Fibroblast of skin of back (primary cell): Measurements from ENCODE around the gene HSD17B2.

Experiments
- DNase-seq: peaks from one replicate; pipeline ENCODE4 v3.0.0-alpha.2; 2013

The HSD17B2 gene

DNA sequence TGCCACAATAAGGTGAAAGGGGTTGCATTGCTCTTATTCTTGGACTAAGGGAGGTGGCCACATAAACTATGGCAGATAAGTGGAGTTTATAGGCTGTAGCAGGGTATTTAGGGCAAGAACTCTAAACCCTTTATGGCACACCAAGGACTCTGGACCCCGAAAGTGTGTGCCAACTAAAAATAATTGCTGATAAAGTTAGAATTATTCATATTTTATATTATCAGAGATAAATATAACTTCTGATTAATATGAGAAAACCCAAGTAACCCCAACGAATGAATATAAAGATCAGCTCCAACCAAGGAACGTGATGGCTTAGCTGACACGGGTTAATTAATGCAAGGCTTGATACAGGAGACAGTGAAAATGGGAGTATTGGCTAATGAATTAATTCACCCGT is 15.0 kb upstream of the HSD17B2 start:
- no peak for DNase-seq

DNA sequence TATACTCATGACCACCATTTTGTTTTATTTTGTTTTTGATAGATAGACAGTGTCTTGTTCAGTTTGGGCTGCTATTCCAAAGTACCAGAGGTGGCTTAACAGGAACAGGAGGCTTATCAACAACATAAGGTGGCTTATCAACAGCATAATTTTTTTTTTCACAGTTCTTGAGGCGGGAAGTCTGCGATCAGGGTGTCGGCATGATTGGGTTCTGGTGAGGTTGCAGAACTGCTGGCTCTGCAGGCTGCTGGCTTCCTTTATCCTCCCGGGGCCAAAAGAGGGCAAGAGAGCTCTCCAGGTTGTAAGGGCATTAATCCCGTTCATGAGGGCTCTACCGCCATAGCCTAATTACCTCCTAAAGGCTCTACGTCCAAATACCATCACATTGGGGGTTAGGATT is 11.8 kb upstream of the HSD17B2 start:
- no peak for DNase-seq

DNA sequence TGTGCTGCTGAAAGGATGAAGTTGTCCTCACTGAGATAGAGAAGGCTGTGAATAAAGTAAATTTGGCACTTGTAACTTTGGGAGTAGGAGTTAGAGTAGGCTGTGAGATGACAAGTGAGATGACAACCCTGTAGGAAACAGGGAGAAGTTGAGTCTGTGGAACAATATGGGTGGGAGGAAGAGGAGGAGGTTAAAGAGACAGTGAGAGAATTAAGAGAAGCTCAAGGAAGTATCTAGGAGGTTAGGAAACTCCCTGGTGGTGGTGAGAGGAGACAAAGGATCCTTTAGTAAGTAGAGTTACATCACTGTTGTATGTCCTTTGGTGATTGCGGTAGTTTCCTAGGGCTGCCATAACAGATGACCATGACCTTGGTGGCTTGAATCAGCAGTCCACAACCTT is 10.7 kb upstream of the HSD17B2 start:
- DNase-seq = no peak

DNA sequence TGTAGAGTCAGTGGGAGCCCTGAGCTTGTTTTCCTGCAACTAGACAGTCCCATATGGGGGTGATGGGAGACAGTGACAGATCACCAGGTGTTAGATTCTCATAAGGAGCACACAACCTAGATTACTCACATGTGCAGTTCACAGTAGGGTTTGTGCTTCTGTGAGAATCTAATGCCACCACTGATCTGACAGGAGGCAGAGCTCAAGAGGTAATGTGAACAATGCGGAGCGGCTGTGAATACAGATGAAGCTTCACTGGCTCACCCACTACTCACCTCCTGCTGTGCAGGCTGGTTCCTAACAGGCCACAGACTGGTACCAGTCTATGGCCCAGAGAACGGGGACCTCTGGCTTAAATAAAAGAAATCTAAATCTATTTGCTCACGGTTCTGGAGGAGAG is 10.2 kb upstream of the HSD17B2 start:
- no peak for DNase-seq

DNA sequence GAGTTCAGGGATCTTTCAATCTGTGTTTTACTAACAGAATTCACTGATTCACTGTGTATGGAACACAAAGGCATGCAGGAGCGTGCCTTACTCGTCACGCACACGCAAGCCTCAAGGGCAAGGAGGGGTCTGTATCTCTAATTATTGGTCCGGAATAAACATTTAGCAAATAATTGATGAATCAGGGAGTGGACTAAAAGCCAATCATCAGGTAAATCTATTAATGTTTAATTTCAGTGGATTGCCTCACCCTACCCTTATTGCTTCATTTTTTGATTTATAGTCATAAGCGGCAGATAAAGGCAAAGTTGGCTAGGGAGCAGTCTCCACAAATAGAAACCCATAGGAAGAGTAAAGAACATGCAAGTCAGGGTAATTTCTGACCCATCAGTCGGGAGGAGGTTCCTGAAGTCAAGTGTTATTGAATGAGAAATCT is 7.4 kb upstream of the HSD17B2 start:
- no peak for DNase-seq

DNA sequence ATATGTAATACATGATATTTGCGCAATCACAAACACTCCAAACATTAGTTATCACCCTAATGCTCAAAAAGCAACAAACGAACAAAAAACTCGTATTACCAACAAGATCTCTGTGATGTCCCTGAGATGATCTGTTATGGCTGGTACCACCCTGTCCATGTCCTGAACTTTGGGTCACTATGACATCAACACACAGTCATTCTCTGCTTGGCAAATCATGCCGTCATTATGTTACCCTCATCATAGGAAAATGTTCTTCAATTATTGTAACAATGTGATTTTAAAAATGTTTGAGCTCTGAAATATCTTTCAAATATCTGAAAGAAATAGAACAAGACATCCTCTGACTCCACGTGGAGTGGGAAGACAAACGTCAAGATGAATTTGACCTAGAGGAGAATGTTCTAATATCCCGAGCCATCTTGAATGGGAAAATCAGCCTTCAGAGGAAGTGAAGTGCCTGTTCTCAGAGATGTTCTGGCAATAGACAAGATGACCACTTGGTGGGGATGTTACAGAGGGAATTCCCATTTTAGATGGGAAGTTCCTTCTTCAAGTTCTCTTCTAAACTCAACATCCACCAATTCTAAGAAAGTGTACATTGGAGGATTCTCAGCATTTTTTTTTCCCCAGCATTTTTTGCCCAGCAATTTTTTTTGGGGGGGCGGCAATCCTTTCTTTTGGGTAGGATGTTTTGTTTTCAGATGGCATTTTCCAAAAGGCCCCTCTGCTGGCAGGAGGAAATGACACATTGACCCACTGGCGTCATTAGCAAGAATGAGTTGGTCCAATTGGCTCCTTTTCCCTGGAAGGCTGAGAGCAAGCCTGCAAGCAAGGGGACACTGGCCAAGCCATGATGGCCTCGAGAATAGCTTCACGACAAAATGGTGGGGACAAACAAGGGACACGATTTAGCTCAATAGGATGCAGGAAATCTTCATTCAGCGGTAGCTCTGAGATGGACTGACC is 3.7 kb upstream of the HSD17B2 start:
- DNase-seq = peak; percentile 29

DNA sequence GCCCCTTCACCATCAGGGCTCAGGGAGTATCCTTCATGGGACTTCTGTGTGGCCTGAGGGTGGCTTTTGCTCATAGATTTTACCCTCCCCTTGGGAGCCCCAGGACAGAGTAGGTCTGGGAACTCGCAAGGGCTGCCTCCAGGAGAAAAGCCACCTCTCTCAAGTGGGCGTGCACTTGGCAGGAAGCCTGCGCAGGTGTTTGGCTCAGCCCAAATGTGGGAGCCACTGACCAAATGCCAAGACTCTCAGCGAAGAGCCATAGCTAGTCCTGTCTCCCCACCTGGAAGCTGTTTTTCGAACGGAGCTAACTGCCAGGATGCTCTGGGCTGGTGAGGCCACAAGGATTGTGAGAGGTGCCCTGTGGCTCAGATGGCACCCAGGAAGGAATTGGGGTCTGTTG is 2.0 kb upstream of the HSD17B2 start:
- DNase-seq = no peak

DNA sequence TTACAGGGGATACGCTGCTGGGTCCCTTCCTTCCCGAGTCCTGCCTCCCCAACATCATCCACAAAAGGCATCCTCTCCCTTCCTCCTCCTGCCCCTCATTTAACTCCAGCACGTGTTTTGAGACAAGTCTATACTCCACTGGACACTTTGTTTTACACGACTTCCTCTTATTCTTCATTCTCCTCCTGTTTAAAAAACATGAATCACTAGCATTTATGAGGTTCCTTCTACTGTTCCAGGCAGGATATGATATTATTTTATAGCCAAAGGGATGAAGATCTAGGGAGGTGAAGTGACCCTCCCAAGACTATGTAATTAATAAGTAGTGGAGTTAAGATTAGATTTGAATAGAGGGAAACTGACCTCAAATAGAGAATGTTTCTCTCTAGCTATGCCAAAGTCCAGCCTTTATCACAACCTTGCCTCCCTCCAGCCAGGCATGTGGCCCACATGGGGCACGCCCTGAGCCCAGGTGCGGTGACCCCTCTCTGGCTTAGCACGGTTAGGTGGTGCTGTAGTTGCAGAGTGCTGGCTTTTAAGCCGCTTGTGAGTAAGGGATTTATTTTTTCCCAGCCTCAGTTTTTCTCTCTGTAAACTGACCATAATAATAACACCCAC is 1.3 kb upstream of the HSD17B2 start:
- DNase-seq = no peak

DNA sequence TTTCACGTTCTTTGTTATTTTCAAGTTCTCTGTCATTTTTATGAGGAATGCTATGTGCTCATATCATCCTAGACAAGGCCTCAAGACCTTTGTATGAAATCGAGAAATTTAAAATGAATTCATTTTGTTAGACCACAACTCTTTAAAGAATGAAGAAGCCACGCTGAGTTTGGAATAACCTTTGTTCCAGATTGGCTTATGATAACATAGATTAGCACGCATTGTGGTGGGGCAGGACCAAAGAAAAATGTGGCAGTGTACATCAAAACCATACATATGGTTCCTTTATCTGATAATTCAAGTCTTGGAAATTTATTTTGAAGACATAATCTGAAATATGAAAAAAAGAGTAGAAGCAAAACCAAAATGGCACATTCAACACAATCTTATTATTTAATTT is 2.2 kb downstream of the HSD17B2 start:
- DNase-seq = peak; percentile 33

DNA sequence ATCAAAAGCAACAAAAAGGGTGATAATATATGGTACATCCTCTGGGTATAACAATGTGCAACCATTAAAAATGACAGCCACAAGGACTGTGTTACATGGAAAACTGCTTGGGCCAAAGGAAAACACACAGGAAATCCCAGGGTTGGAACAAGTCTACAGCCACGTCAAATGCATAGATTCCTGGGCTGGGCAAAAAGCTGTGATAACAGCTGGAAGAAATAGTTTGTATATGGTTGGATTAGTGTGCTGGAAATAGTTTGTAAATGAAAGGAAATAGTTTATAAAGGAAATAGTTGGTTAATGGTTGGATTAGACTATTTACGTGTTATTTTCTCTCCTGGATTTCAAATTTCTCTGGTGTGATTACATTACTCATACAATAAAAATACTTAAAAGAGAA is 2.6 kb downstream of the HSD17B2 start:
- peak; percentile 19 for DNase-seq

DNA sequence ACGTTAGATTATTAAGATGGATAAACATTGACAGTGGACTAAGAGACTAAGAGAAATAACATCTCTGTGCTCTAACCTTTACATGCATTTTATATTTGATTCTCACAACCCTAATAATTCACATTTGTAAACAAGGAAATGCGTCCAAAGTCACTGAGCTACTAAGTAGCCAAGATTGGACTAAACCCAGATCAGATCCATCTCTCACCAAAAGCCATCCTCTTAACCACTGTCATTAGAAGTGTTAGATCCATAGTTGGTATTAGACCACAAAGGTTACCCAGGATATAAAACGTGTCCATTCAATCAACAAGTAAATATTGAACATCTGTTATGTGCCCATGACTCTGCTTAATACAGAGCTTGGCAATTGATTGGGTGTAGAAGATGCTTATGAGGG is 5.2 kb downstream of the HSD17B2 start:
- no peak for DNase-seq

DNA sequence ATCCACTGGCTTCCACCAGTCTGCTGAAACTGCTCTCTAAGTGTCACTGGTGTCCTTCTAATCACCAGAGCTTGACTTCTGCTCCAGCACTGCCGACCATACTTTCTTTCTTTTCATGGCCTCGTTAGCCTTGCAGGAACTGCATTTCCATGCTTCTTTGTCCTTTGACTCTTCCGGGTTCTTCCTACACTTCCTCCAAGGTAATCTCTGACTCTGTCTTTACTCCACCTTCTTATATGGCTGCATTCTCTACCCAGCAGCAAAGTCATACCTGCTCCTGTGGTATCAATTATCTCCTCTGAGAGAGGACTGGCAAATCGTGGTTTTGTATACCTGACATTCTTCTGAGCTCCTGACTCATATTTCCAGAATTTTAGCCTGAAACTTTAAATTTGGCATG is 6.5 kb downstream of the HSD17B2 start:
- no peak for DNase-seq

DNA sequence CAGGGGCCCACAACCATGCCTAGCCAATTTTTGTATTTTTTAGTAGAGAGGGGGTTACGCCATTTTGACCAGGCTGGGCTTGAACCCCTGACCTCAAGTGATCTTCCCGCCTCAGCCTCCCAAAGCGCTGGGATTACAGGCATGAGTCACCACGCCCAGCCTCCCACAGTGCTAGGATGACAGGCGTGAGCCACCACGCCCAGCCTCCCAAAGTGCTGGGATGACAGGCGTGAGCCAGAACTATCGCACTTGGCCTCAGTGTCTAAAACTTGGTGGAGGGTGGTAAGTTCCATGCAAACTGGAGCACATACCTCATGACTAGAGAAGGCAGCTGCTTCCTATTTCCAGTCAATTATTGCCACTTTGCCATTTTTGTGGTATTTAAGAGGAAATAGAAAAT is 7.1 kb downstream of the HSD17B2 start:
- DNase-seq = no peak

DNA sequence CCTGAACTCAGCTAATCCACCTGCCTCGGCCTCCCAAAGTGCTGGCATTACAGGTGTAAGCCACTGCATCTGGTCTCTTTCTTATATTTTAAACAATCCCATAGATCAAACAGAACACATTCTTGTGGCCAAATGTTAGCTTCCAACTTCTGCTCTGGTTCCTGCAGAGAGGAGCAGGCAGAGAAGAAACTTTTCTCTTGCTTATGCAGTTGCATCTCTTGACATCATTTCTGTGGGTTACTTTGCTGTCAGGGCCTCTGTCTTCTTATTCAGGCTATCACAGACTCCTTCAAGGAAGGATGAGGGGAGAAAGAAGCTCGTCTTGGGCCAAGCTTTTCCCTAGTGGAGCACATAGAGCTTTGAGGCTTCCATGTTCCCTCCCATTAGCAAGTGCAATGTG is 7.8 kb downstream of the HSD17B2 start:
- DNase-seq = no peak

DNA sequence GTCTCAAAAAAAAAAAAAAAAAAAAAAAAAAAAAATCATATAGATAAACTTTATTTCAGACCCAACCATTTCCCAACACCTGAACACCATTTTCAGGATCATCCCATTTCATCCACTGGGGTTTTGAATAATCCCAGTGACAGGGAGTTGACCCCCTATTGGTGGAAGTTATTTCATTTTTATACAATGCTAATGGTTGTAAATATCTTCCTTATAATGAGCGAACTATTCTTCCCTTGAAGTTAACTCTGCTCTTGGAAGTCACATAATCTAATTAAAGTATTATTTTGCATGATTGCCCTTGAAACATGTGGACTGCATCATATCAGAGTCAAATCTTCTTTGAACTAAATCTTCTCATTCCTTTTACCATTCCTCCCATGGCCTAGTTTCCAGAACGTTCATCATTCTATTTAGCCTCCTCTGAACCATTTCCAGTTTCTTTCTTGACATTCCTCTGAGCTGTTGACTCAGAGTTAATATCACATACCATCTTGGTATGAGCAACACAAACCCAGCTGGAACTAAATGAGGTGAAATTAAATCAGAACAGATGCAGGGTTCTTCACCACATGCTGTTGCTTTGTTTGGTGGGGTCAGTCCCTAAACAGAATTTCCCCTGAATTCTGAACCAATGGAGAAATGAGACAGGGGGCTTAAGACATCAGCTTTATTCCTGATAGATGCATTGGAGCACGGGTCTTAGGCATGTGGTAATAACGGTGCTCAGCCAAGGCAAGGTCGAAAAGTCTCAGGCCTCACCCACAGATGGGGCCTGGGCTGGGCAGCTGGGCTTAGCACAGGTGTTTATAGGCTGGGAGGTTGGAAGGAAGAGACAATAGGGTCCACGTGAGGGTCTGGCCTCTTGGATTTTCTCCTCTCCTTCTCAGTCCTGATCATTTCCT is 8.9 kb downstream of the HSD17B2 start:
- peak; percentile 61 for DNase-seq

DNA sequence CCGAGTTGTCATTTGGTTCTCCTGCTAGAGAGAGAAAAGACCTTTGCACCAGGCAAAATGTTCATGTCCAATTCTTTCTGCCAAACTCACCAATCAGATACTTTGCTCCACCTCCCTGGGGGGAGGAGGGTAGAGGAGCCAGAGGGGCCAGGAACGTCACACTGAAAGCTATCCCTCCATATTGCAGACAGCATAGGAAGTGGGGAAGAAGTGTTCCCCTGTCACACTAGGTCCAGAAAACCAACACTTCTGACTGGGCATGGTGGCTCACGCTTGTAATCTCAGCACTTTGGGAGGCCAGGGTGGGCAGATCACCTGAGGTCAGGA is 9.5 kb downstream of the HSD17B2 start:
- DNase-seq = no peak

DNA sequence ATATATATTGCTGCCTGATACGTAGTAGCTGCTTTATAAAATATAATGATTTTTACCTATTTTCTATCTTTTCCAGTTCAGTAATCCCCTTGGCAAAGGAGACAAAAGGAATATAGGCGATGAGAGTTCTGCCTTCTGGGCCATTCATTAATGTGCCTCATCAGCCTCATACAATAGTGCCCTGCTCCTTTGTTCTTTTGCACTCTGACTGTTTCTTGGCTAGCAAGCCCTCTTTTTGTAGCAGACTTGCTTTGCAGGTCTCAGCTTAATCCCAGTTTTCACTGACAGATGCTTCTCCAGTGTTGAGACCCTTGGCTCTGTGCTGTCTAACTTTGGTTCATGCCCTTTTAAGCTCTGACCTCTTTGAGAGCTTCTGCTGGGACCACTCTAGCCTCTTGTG is 10.4 kb downstream of the HSD17B2 start:
- DNase-seq = no peak

DNA sequence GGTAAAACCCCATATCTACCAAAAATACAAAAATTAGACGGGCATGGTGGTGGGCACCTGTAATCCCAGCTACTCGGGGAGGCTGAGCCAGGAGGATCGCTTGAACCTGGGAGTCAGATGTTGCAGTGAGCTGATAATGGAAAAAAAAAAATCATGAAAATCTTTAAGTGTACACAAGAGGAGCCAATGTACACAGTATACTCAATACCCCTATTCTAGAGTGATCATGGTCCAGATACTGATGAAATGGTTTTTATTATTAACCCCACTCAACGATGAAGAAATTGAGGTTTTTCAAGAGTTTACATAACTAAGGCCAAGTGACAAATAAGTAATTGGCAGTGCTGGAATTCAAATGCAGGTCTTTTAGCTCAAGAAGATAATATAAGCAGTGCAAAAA is 11.5 kb downstream of the HSD17B2 start:
- no peak for DNase-seq

DNA sequence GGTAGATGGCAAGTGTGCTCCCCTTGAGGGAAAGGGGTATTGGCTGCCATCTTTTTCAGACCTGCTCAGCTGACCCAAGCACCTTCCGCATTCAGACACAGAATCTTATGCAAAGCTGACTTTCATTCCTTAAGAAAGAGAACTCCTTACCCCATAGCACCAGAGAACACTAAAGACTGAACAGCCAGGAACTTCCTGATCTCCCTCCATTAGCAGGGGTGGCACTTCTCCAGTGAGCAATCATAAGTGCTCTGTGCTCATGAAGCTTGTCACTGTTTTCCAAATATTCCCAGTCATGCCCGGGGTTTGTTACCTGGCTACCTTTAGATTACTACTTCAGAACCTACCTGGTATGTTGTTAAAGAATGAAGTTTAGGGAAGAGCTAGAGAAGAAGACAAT is 11.9 kb downstream of the HSD17B2 start:
- no peak for DNase-seq

DNA sequence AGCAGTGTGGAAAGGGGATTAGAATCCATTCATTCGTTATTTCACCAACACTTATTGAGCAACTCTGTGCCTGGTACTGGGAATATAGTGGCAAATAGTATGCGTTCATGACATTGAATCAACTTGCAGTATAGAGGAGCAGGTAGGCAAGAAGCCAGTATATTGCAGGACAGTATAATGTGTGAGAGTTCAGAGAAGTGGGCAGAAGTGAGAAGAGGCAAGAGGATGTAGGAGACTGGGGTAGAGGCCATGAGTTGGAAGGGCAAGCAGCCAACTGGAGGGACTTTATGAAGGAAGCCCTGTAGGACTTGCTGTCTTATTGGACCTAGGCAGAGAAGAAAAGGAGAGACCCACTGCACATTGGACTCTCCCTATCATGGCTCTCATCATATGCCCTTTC is 12.3 kb downstream of the HSD17B2 start:
- no peak for DNase-seq

DNA sequence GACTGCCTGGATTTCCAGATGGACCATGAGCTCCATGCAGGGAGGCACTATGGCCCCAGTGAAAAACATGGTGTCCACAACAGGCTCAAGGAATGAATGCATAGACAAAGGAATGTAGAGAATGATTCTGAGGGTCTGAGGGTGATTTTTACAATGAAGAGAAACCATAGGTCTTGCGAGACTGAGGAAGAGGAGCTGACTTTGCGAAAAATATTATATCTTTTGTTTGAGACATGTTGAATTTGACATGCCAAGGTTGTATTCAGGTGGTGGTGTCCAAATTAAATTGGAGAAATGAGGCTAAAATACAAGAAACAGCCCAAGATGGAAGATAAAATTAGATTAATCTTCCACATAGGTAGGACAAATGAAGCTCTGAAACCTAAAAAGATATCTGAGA is 12.7 kb downstream of the HSD17B2 start:
- no peak for DNase-seq

DNA sequence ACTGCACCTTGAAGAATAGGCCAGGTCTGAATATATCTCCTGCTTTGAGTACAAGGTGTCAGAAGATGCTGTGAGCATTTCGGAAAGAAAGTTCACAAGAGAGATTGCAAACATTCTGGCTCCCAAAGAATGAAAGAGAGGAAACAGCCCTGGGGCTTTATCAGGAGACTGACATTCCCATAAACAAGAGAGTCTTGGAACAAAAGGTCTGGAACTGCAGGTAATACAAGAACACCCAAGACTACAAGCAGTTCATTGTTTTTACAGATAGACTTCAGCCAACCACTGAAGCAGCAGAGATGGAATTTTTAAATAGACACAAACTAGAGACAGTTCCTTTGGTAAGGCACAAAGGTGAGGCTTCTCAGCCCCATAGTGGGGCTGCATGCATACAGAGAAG is 14.4 kb downstream of the HSD17B2 start:
- DNase-seq = no peak

DNA sequence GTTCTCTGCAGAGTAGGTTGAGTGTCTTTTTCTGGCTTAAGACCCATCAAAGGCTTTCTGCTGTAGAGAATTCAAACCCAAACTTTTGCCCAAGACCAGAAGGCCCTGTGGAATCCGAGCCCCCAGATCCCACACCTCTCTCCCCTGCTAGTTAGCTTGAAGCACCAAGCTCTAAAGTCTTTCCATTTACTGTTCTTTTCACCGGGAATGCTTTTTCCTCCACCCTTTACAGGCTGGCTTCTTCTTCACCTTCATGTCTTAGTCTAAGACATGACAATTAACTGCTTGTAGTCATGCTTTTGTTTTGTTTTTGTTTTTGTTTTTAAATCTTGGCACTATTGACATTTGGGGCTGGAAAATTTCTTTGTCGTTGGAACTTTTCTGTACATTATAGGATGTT is 15.5 kb downstream of the HSD17B2 start:
- no peak for DNase-seq
